ELF-1 (cell line): Measurements from ENCODE around the gene PLXNB1.
"Not testable (repeated sequence)": the region's sequence is repeated elsewhere in the genome, so short reads cannot be mapped to it uniquely, and the experiment has no call there.

Experiments used
- DNase-seq: peaks from one replicate; pipeline ENCODE4 v3.0.0-alpha.2; 2016; ENCODE audit warnings: low read depth, low spot score

PLXNB1 gene

GRCh38 chr3:48405343-48405881 lies 24.5 kb downstream of the PLXNB1 start:
- no peak for DNase-seq

- no peak for DNase-seq
Observed at GRCh38 chr3:48404440-48405342, 25.2 kb downstream of the PLXNB1 start.

GRCh38 chr3:48403533-48404439 lies 26.1 kb downstream of the PLXNB1 start:
- DNase-seq = no peak

GRCh38 chr3:48402907-48403306 lies 27.0 kb downstream of the PLXNB1 start:
- no peak for DNase-seq

- DNase-seq = no peak
Observed at GRCh38 chr3:48402281-48402732, 27.6 kb downstream of the PLXNB1 start.

GRCh38 chr3:48401434-48401901 lies 28.4 kb downstream of the PLXNB1 start:
- not testable (repeated sequence) for DNase-seq

GRCh38 chr3:48400824-48401433 lies 29.0 kb downstream of the PLXNB1 start:
- peak; percentile 76 for DNase-seq

- no peak for DNase-seq
Observed at GRCh38 chr3:48399387-48400172, 30.3 kb downstream of the PLXNB1 start.

- DNase-seq = no peak
Observed at GRCh38 chr3:48398701-48399386, 31.0 kb downstream of the PLXNB1 start.

- DNase-seq = no peak
Observed at GRCh38 chr3:48397767-48398681, 31.9 kb downstream of the PLXNB1 start.

GRCh38 chr3:48395714-48396113 lies 34.2 kb downstream of the PLXNB1 start:
- DNase-seq = no peak

- no peak for DNase-seq
Observed at GRCh38 chr3:48394391-48394790, 35.5 kb downstream of the PLXNB1 start.

GRCh38 chr3:48388966-48389365 lies 40.9 kb downstream of the PLXNB1 start:
- DNase-seq = no peak

GRCh38 chr3:48387634-48388033 lies 42.3 kb downstream of the PLXNB1 start:
- DNase-seq = no peak

GRCh38 chr3:48372862-48373435 lies 56.9 kb downstream of the PLXNB1 start:
- DNase-seq = no peak

- no peak for DNase-seq
Observed at GRCh38 chr3:48372377-48372770, 57.5 kb downstream of the PLXNB1 start.

GRCh38 chr3:48371651-48372376 lies 58.1 kb downstream of the PLXNB1 start, which contains the start of gene FBXW12:
Gene FBXW12 (plus strand): TSS chr3:48372219. CDS start chr3:48372768, 549 bp downstream.
- DNase-seq = no peak

GRCh38 chr3:48370333-48370713 lies 59.6 kb downstream of the PLXNB1 start:
- no peak for DNase-seq
